ENCODE results near the gene ZBTB20.

- TF ChIP-seq EZH2 (IDR thresholded peaks at IDR 0.05; ENCODE audit: borderline replicate concordance, low read depth, low read length, severe bottlenecking) (no peak), CTCF (IDR thresholded peaks at IDR 0.05; ENCODE audit: borderline replicate concordance, extremely low read depth, low read length, poor library complexity, severe bottlenecking) (no peak)
Measured at GRCh38 chr3:114595522-114596028, 551.5 kb downstream of the ZBTB20 start.

All from DND-41 (cell line).